Measurements from ENCODE around the gene OR2W3. TPM values are rescaled to one million over a fixed set of nuclear protein-coding genes. Genes with fewer than 3 reads are reported as not detected.

OR2W3 gene
- total RNA-seq = not detected in 2 replicates

DNA sequence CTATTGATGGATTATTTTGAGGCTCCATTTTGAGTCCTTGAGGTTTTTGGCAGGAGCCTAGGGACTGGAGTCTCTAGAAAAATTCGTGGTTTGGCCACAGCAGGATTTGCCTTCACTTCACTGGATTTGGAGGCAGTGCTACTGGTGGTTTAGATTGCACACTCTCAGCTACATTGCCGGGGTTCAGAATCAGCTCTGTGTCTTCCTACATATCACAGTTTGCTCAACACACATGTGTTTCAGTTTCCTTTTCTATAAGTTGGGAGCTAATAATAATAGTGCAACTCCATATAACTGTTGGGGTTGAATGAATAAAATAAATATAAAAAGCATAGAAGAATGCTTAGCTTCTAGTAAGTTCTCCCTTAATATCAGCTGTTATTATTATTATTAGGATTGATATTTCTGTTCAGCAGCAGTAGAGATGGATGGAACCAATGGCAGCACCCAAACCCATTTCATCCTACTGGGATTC is at the start of gene OR2W3:
TSS of gene OR2W3 (plus strand) at position 425 of the 475 bp plus-strand sequence. CDS start at position 425, 0 bp downstream.

DNA sequence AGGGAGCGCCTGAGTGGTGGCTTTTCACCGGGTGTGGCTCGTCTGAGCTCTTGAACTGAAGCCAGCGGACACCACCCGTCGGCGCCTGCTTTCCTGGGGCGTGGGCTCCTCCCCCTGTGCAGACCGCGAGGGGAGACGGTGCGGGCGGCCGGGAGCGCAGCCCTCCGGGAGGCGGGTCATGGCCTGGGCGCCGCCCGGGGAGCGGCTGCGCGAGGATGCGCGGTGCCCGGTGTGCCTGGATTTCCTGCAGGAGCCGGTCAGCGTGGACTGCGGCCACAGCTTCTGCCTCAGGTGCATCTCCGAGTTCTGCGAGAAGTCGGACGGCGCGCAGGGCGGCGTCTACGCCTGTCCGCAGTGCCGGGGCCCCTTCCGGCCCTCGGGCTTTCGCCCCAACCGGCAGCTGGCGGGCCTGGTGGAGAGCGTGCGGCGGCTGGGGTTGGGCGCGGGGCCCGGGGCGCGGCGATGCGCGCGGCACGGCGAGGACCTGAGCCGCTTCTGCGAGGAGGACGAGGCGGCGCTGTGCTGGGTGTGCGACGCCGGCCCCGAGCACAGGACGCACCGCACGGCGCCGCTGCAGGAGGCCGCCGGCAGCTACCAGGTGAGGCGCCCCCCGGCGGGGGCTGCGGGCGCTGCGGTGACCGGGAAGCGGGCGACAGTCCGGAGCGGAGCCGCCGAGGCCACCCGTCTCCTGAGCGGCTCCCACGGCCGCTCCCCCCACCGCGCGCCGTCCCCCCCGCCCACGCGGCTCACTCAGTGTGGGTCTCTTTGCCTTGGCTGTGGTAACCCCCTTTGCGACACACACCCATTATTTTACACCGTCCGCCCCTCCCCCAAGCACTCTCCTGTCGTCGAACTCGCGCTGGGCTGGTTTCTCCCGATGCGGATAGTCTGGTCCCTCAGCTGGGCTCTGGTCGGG is 38.1 kb upstream of the OR2W3 start, which contains the start of gene TRIM58:
TSS of gene TRIM58 (plus strand) at position 119 of the 916 bp plus-strand sequence. CDS start at position 179, 60 bp downstream.

DNA sequence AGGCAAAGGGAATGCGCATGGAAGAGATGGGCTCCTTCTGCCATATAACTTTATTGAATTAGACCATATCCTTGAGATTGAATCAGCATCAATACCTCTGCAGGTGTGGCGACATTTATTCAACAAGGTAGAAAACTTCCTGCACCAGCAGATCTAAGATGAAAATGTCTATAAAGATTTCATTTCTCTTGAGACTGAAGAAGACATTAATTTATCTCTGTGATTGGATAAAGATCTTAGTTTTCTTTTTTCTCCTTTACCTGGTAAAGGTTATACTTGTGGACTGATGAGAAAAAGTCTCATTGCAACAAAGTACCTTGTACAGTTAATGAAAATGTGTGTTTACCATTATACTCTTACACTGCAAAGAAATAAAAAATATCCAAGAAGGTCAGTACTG is 24.6 kb downstream of the OR2W3 start, which contains the start of gene OR2T8:
TSS of gene OR2T8 (plus strand) at position 301 of the 400 bp plus-strand sequence. CDS start 766 bp downstream, outside the sequence.

DNA sequence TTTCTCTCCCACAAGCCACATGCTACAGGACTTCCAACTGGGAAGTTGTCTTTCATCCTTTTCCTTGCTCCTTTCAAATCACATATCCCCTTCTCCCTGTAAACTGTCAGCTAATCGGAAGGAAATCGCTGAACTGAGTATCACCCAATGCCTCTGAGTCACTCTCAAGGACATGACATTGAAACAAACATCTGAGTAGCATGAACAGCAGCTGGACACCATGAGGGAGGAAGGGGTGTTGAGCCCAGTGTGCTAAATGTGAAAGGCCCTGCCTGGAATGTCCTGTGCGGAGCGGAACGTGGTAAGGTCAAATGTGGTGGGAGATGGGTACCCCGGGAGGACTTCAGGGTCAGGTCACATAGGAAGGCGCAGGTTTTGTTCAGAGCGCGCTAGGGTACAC is 29.5 kb downstream of the OR2W3 start, which contains the start of gene OR2AJ1:
TSS of gene OR2AJ1 (plus strand) at position 22 of the 400 bp plus-strand sequence. CDS start 8,880 bp downstream, outside the sequence.

Other genes starting within 250 kb of the OR2W3 start
- gene OR13G1, start 215.8 kb upstream of the OR2W3 start, total RNA-seq = not detected in 2 replicates
- not detected in 2 replicates for gene OR6F1, start 178.9 kb upstream of the OR2W3 start, total RNA-seq
- gene OR14K1, start 157.0 kb upstream of the OR2W3 start, total RNA-seq = not detected in 2 replicates
- gene OR14A2, start 147.4 kb upstream of the OR2W3 start, total RNA-seq = not detected in 2 replicates
- not detected in 2 replicates for gene OR1C1, start 135.0 kb upstream of the OR2W3 start, total RNA-seq
- not detected in 2 replicates for gene OR14A16, start 71.5 kb upstream of the OR2W3 start, total RNA-seq
- gene OR11L1, start 53.7 kb upstream of the OR2W3 start, total RNA-seq = not detected in 2 replicates
- 0.33 and 0.34 TPM in 2 replicates for gene TRIM58, start 38.4 kb upstream of the OR2W3 start, total RNA-seq
- gene OR2T8, start 24.7 kb downstream of the OR2W3 start, total RNA-seq = not detected in 2 replicates
- not detected in 2 replicates for gene OR2AJ1, start 29.3 kb downstream of the OR2W3 start, total RNA-seq
- not detected in 2 replicates for gene OR2L8, start 53.3 kb downstream of the OR2W3 start, total RNA-seq
- gene OR2AK2, start 69.6 kb downstream of the OR2W3 start, total RNA-seq = not detected in 2 replicates
- gene OR2L5, start 118.1 kb downstream of the OR2W3 start, total RNA-seq = not detected in 2 replicates
- not detected in 2 replicates for gene OR2L2, start 134.5 kb downstream of the OR2W3 start, total RNA-seq
- gene OR2L3, start 151.2 kb downstream of the OR2W3 start, total RNA-seq = not detected in 2 replicates
- gene OR2L13, start 199.6 kb downstream of the OR2W3 start, total RNA-seq = not detected in 2 replicates
- not detected in 2 replicates for gene OR2M5, start 249.6 kb downstream of the OR2W3 start, total RNA-seq

All from mammary microvascular endothelial cell (primary cell).